Activated CD8-positive, alpha-beta memory T cell treated with anti-CD3 and anti-CD28 coated beads for 48 hours (primary cell): ENCODE data around the gene ZNF823.

Source experiments
- DNase-seq, 3 experiments: peaks; one replicate each; pipeline ENCODE4 v3.0.0-alpha.2; 2020; ENCODE audit warnings: low read depth in 2 of 3, low spot score in 2 of 3

ZNF823 gene

DNA sequence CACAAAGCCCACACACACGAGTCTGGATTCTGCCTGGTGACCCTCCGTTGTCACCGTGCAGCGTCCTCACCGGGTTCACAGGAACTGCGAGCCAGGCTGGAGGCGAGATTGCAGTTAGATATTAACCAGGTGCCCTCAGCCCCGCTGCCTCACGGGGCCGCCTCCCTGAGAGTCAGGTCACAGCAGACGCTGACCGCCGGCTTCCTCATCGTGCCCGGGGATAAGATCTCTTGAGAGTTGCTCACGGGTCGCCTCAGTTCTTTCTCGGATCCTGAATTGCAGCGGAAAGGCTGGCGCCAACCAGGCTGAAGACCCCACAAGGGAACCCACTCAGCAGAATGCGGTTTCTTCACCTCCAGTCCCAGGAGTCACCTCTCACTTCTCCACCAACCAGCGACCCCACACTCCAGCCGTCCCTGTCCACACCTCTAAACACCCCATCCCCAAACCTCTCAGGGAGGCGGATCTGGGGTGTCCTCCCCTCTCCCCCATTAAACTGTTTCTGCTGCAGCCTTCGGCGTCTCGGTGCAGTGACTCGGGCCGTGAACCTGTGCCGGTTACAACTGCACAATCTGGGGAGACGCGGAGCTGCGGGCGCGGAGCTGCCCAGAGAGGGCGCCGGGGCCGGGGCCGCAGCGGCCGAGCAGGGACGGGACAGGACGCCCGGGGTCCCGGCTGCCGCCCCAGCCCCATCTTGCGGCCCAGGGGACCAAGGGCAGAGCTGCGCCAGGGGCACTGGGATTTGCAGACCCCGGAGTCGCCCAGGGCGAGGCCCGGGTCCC, 591 bp downstream of the ZNF823 start:
- peak; percentile 10 to 18 (median 16) for DNase-seq

DNA sequence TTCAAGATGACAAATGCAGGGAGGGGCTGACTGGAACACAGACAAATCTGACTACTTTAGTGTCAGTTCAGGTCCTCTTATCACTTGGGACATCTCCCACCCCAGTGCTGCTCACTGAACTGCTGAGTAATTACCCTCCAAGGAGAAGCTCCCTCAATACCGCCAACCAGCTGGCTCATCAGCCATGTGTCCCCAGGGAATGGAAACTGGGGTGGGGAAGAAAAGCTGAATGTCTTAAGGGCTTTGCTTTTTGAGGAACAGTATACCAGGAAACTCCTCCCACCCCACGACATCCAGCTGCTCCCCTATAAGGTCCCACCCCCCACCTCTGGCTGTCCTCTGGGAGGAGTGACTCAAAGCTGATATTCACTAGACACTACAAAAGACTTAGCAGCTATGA, 2.0 kb downstream of the ZNF823 start:
- no peak for DNase-seq

DNA sequence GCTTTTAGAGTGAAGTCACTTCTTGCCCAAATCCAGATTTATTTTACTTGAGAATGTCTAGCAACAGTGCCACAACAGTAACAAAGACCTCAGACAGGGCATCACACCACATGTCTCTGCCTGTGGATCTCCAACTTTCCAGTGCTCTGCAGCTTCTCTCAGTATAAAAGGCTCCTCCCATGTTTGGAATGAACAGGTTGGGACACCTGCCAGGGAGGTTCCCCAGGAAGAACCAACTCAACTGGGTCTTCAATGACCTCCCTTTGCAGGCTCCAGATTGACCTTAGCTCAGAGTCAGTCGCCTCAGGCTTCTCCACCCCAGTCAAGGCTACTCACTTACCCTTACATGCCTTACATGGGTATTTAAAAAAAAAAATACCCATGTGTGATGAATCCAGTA, 3.4 kb downstream of the ZNF823 start:
- no peak for DNase-seq

DNA sequence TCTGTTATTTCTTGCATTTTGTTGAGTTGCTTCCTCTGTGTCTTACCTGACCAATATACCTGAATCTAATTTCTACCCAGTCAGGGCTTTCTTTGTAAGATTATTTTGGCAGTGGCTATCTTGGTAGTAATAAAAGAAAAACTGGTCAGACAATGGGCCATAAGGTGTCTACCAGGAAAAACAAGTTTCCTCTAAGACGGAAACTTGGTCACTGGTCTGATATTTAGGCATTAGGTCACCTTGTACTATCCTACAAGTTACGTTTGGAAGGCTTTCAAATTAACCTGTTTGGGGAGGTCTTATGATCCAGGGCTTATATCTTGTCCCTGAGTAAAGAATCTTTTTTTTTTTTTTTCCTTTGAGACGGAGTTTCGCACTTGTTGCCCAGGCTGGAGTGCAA, 9.2 kb downstream of the ZNF823 start:
- DNase-seq: no peak

DNA sequence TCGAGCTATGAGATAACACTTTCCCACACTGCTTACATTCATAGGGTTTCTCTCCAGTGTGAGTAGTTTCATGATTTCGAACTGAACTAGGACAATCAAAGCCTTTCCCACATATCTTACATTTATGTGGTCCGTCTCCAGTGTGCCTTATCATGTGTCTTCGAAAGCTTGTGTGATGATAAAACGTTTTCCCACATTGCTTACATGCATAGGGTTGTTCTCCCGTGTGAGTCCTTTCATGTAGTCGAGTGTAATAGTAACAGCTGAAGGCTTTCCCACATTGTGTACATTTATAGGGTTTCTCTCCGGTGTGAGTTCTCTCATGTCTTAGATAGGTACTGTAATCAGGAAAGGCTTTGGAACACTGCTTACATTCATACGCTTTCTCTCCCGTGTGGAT, 16.3 kb downstream of the ZNF823 start:
- DNase-seq: no peak

DNA sequence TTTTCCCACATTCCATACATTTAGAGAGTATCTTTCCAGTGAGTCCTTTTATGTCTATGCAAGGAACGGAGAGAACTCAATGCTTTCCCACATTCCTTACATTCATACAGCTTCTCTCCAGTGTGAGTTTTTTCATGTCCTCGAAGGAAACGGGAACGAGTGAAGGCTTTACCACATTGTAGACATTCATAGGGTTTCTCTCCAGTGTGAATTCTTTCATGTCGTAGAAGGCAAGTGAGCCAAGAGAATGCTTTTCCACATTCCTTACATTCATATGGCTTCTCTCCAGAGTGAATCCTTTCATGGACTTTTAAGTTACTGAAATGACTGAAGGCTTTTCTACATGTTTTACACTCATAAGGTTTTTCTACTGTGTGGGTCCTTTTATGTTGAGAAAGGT, 17.1 kb downstream of the ZNF823 start:
- DNase-seq: no peak

DNA sequence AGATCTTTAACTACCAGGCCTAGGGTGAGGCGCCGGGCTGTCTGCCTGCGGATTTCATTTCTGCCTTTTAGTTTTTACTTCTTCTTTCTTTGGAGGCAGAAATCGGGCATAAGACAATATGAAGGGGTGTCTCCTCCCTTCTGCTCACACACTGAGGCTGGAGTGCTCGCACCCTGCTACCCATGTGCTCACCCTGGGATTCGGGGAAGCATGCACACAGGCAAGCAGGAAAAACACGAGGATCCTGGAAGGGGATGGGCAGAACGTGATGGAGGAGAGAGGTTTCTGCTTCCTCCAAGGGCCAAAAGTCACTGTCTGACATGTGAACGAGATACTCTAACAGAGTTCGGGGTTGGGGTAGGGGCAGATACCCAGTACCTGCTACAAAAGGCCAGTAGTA, 28.4 kb downstream of the ZNF823 start:
- DNase-seq: no peak

DNA sequence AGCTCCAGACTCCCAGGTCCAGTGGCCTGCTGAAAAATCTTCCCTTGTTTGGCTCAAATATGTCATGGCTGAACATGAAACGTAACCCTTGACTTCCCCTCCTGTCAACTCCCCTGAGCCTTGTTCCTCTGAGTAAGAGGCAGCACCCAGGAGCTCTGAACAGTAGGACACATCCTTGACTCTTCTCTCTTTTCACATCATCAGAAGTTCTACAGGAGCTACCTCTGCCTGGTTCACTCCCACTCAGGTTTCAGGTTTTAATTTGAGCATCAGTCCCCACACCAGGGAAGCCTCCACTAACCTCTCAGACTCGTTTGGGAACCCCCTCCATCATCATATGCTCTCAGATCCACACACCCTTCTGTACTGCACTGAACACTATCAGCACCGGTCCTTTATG, 30.3 kb downstream of the ZNF823 start:
- no peak for DNase-seq

DNA sequence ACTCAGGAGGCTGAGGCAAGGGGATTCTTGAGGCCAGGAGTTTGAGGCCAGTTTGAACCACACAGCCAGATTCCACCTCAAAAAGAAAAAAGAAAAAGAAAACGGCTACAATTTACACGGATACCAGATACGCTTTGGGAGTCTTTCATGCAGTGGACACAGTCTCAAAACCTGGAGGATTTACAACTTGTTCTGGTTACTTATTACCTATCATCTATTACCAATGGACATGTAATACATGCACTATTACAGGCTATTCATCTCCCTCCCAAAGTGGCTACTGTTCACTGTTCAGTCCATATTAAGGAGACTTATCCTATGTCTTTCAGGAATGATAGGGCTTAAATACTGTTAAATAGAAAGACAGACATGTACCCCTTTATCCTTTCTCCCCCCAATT, 33.3 kb downstream of the ZNF823 start:
- DNase-seq: no peak

DNA sequence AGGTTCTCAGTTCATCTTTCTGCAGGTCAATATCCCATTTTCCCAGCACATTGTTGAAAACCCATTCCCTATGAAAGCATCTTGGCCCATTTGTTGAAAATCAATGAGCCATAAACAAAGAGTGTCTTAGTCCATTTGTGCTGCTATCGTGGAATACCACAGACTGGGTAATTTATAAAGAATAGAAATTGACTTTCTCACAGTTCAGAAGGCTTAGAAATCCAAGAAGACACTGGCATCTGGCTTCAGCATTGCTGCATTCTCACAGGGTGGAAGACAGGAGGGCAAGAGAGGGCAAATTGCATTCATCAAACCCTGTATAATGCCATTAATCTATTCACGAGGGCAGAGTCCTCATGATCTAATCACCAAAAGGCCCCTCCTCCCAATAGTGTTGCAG, 34.1 kb downstream of the ZNF823 start:
- no peak for DNase-seq

DNA sequence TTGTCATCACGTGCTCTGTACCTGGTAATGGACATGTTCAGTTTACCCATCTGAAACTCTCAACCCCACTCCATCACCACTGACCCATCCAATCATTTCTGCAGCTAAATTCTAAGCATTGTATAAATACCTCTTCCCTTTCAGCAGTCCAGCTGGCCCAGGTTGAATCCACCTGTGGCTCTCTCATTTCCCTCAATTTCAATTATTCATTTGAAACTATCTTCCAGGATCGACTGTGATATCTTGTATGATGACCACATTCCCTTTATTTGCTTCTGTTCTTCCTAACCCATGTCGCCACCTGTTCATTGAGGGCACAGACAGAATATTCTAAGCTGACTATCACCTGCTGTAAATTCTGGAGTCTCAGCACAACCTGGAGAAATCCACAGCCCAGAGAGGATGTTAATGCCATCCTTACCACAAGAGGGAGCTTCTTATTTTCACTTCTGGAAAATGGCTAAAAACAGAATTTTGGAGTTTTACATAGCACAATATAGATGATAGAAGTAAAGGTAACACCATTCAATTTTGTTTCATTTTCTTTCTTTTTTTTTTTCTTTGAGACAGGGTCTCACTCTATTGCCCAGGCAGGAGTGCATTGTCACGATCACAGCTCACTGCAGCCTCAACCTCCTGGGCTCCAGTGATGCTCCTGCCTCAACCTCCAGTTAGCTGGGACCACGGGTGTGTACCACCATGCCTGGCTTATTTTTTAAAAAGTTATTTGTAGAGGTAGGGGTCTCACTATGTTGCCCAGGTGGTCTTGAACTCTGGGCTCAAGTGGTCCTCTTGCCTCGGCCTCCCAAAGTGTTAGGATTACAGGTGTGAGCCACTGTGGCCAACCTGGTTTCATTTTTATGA, 38.6 kb downstream of the ZNF823 start:
- DNase-seq: no peak

DNA sequence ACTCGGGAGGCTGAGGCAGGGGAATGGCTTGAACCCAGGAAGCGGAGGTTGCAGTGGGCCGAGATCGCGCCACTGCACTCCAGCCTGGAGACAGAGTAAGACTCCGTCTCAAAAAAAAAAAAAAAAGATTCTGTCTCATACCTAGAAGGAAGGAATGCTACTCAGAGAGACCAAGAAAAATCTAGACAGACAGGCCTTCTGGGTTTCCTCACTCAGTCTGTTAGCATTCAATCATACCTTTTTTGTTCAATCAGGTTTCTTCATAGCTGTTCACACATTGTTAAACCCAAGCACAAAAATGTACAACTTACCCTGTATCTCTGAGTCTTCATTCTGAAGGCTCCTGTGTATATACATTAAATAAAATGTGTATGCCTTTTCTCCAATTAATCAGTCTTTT, 40.5 kb downstream of the ZNF823 start:
- no peak for DNase-seq

DNA sequence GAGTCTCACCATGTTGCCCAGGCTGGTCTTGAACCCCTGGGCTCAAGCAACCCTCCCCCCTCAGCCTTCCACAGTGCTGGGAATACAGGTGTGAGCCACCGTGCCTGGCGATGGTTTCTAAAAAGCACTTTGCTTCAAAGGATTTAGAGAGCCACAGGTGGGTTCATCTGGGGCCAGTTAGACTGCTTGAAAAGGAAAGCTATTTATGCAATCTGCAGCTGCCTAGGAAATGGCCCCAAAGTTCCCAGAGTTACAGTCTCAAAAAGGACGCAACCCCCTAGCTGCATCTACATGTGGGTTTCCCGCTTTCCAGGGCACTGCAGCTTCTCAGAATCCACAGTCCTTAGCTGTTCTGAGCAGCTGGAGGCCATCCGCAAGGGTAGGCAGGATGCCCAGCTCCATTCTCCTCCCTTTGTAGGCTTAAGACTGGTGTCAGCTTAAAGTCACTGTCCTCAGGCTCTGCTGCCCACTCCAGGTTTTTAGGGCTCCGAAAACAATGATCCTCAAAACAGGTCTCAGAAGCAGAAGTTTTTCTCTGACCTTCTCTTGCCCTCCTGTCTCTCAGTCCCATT, 41.4 kb downstream of the ZNF823 start:
- DNase-seq: no peak

DNA sequence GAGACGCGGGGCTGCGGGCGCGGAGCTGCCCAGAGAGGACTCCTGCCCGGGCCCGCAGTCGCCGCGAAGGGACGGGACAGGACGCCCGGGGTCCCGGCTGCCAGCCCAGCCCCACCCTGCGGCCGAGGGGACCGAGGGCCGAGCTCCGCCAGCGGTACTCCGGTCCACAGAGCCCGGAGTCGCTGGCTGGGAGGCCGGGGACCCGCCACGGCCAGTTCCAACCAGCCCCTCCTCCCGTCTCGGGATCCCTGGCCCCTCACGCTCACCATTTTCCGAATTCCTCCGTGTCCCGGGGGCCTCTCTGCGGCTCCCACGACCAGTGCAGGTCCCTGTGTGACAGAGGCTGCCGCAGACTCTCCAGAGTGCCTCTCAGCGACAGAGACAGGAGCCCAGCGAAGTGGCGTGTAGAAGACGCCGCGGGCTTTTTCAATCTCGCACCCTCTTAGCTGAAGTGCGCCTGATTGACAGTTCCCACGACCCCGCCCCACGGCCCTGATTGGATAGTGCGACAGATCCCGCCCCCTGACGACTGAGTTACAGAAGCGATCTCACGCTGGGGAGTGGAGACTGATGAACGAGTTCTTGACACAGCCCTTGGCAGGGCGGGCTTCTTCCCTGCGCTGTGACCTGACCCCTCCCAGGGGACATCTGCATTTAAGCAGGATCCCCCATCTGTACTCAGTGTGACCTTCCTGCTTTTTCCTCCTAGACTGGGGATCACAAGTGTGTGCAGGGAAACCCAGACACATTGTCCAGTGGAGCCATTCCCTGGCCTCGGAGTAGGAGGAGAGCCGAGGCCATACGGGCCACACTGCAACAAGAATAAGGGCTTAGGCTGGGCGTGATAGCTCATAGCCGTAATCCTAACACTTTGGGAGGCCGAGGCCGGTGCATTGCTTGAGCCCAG, 44.0 kb downstream of the ZNF823 start:
- DNase-seq: peak; percentile 49 to 84 (median 70)

DNA sequence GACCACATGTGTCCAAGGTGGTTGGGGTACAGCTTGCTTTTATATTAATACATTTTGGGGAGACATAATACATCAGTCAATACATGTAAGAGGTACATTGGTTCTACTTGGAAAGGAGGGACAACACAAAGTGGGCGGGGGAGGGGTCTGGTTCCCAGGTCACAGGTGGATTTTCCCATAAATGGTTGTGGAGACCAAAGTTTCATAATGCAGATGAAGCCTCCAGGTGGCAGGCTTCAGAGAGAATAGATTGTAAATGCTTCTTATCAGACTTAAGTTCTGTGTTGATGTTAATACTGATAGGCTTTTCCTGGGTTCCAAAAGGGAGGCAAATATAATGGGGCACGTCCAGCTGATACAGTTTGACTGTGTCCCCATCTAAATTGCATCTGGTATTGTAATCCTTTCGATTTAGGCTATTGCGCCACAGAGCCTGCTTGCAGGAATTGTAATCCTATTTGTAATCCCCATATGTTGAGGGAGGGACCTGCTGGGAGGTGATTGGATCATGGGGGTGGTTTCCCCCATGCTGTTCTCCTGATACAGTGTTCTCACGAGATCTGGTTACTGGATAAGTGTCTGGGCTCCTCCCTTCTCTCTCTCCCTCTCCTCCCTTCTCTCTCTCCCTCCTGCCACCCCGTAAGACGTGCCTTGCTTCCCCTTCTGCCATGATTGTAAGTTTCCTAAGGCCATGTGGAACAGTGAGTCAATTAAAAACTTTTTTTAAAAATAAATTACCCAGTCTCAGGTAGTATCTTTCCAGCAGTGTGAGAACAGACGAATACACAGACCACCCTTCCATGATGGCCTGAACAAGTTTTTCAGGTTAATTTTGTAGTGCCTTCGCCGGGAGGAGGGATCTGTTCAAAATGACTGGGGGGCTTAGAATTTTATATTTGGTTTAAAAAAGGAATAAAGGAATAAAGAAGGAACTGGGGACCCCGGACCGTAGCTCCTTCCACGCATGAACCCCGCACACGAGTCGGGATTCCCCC, 44.9 kb downstream of the ZNF823 start:
- no peak for DNase-seq

DNA sequence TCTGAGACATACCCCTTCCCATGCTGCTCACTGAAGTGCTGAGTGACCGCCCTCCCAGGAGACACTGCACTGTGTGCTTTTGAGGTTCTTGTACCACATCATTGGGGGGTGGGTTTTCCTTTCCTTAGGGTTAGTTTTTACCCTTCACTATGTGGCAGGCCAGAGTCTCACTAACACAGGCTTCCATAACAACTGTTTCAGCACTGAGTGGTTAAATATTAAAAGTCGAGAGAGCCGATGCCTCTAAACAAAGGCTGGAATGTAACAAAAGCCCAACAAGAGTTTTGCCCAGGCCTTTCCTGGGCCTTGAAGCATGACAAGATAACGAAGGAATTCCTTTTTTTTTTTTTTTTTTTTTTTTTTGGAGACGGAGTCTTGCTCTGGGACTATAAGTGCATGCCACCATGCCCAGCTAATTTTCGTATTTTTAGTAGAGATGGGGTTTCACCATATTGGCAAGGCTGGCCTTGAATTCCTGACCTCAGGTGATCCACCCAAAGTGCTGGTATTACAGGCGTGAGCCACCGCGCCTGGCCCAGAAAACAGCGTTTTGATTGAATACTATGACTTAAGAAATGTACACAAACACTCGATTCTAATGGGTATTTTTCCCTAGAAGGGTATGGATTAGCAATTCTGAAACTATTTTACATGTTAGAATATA, 46.5 kb downstream of the ZNF823 start:
- DNase-seq: no peak

DNA sequence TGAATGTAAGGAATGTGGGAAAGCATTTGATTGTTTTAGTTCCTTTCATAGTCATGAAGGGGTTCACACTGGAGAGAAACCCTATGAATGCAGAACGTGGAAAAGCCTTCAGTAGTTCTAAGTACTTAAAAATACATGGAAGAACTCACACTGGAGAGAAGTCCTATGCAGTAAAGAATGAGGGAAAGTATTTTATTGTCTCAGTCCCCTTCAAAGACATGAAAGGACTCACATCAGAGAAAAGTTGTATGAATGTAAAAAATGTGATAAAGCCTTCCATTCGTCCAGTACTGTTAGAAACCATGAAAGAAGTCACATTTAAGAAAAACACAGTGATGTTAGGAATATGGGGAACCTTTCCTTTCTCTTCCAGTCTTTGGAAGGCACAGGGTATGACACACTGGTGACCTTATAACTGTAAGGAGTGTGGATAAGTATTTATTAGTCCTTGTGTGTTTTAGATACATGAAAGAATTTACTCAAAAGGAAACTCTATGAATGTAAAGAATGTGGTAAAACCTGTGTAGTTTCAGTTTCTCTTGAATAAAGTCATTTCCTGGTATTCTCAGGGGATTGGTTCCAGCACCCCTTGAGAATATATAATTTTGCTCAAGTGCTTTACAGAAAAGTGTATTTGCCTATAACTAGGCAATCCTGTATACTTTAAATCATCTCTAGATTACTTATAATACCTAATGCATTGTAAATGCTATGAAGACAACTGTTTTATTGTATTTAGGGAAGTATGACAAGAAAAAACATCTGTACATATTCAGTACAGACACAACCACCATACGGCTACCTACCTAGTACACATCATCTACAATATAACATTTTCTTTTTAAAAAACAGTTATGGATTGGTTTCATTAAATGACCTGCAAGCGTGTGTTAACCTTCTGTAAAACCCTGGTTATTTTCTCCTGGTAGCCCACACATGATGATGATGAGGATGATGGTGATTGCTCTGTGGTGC, 52.8 kb downstream of the ZNF823 start:
- no peak for DNase-seq

DNA sequence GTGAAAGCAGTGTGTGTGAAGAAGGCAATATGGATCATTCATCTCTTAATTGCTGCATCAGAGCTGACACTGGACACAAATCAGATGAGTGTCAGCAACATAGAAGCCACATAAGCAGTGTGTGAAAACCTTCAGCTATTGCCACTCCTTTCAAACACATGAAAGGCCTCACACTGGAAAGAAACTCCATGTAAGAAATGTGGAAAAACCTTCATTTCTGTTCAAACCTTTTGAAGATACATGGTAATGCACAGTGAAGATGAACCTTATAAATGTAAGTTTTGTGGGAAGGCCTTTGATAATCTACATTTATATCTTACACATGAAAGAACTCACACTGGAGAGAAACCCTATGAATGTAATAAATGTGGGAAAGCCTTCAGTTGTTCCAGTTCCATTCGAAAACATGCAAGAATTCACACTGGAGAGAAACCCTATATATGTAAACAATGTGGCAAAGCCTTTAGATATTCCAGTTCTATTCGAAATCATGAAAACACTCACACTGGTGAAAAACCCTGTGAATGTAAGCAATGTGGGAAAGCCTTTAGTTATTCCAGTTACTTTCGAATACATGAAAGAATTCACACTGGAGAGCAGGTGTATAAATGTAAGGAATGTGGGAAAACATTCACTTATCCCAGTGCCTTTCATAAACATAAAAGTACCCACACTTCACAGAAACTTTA, 53.6 kb downstream of the ZNF823 start:
- DNase-seq: no peak
